HG03139 (cell line): ENCODE measurements around the gene DPP9.

Source experiments
- ATAC-seq: cut with Tn5 transposase; IDR thresholded peaks from one replicate; pipeline ENCODE4 v1.9.1; 2021; ENCODE audit not compliant: unreplicated experiment

Gene DPP9

DNA sequence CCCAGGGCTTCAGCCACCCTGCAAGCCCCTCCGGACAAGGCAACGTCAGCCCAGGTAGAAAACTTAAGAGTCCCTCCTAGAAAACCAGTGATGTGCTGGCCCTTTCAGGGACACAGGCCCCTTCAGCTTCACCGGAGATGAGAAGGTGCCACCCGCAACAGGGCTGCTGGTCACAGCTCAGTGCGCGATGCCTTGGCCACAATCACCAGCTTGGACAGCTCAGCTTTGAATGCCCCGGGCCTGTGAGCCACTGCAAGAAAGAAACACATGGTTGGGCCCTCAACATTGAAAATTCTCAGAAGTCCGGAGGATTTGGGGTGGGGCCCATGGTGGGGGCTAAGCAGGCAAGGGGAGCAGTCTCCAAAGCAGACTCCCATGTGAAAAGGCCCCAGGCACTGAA is 65.8 kb downstream of the DPP9 start:
- ATAC-seq = no peak

DNA sequence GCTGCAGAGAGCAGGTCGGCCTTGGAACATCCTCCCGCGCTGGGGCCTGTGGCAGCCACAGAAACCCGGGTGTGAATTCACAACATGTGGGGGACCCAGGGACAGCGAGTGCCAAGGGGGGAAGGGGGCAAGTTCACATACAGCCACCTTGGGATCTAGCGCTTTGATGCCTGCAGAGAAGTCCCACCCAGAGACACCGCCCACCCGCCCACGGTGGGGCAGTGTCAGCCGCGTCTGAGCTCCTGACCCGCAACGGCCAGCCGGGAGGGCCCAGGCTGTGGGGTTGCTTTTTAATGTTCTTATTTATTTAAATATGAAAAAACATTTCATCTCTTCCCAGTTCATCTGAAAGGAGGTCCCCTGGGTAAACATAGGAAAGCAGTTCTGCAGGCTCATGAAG is 66.4 kb downstream of the DPP9 start:
- no peak for ATAC-seq

DNA sequence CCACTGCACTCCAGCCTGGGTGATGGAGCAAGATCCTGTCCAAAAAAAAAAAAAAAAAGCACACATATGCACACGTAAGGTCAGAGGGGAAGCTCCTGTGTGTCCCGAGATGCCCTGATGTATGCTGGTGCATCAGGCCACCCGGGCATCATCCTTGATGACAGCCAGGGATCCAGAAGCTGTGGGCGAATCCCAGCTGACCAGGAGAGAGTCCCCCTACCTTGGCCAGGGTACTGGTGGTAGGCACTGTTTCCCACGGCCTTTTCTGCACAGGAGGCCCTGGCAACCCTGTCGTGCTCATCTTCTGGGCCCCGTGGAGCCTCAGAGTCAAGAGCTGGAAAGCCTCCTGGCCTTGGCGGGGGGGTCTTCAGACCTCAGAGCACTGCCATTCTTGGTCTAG is 67.5 kb downstream of the DPP9 start:
- no peak for ATAC-seq

DNA sequence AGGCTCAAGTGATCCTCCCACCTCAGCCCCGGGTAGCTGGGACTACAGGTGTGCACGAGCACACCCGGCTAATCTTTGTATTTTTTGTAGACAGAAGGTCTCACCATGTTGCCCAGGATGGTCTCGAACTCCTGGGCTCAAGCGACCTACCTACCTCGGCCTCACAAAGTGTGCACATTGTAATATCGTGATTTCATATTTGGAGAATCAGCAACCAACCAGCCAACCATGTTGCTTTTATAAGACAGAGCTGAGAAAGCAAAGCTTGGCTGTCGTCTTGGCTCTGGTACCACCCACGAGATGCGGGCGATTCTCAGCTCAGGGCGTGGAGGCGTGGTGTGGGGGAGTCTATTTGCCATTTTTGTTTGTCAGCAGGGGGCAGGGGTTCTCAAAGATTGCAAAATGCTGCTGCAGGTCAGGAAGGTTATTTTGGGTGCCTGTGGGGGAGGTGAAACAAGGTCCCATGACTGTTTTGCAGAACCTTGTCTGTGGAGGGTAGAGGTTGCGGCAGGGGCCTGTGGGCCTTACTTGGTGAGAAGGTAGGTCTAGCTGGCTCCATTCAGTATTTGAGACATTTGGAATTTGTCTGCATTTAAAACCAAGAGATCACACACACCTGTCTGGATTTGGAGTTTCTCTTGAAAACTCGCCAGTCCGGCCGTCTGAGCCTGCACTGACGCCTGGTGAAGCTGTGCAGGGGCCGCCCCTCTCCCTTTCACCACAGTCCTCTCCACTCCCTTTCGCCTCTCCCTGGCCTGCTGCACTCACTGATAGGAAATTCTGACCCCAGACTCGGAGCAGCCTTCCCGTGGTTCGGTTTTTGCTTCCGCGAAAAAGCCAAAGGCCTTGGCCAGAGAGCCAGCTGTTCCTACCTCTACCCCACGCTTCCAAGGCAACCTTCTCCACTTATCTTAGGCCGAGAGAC is 68.9 kb downstream of the DPP9 start:
- ATAC-seq = no peak

DNA sequence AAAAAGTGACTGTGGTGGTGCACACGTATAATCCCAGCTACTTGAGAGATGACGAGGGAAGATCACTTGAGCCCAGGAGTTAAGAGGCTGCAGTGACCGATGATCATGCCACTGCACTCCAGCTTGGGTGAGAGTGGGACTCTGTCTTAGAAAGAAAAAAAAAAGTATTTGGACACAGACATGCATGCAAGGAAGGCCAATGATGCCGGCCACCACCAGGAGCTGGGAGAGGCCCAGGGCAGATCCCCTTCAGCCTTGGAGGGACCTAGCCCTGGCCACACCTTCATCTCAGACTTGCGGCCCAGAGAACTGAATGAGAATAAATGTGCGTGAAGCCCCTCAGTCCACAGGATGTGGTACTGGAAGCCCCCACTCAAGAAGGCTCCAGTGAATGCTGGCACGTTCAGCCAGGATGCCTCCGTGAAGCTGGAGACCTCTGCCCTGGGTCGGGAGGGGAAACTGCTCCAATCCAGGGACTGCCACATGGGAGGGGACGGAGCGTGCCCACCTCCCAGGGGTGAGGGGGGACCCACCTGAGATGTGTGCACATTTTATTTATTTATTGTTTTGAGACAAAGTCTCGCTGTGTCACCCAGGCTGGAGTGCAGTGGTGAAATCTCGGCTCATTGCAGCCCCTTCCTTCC is 69.7 kb downstream of the DPP9 start:
- ATAC-seq = no peak

DNA sequence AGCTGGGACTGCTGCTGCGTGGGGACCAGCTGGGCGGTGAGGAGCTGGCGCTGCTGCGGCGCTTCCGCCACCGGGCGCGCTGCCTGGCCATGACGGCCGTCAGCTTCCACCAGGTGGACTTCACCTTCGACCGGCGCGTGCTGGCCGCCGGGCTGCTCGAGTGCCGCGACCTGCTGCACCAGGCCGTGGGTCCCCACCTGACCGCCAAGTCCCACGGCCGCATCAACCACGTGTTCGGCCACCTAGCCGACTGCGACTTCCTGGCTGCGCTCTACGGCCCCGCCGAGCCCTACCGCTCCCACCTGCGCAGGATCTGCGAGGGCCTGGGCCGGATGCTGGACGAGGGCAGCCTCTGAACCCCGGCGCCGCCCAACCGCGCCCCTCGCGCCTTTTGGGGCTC is 71.6 kb downstream of the DPP9 start:
- no peak for ATAC-seq

DNA sequence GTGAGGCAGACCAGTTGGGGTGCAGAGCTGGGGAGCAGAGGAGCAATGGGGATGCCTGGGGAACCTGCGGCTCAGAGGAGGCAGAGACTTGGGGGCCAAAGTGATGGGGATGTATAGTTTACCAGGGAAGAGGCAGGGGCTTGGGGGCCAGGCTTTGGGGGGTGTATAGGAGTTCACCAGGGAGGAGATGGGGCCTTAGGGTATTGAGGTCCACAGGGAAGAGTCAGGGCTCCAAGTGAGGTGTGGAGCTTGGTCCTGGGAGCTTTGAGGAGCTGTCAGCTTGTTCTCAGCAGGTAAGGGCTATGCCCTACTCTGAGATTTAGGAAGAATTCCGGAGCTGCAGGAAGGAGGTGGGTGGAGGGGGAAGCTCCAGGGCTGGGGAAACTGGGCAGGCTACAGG is 73.5 kb downstream of the DPP9 start:
- ATAC-seq = no peak

DNA sequence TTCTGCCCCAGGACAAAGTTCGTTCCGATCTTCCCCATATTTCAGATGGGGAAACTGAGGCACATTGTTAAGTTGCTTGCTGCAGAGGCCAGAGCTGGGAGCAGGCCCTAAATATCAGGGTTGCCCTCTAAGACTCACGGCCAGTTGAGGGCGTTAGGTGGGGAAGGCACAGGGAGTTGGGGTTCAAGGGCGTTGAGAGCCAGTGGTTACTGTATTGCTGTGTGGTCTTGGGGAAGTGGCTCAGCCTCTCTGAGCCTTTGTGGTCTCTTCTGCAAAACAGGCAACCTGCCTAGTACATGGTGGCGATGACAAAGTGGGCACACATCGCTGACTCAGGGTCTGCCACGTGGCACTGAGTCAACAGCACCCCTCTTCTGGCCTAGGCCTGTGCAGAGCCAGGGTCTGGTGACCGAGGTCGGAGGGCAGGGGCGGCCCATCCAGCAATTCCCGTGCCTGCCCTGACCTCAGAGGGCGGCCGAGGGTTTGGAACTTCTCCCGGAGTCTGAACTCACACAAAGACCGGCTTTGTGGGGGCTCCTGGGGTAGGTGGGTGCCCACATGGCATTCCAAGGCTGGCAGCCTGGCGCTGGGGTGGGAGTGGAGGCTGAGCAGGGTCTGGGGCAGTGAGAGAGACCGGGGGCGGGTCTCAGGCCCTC is 74.1 kb downstream of the DPP9 start:
- ATAC-seq = no peak

DNA sequence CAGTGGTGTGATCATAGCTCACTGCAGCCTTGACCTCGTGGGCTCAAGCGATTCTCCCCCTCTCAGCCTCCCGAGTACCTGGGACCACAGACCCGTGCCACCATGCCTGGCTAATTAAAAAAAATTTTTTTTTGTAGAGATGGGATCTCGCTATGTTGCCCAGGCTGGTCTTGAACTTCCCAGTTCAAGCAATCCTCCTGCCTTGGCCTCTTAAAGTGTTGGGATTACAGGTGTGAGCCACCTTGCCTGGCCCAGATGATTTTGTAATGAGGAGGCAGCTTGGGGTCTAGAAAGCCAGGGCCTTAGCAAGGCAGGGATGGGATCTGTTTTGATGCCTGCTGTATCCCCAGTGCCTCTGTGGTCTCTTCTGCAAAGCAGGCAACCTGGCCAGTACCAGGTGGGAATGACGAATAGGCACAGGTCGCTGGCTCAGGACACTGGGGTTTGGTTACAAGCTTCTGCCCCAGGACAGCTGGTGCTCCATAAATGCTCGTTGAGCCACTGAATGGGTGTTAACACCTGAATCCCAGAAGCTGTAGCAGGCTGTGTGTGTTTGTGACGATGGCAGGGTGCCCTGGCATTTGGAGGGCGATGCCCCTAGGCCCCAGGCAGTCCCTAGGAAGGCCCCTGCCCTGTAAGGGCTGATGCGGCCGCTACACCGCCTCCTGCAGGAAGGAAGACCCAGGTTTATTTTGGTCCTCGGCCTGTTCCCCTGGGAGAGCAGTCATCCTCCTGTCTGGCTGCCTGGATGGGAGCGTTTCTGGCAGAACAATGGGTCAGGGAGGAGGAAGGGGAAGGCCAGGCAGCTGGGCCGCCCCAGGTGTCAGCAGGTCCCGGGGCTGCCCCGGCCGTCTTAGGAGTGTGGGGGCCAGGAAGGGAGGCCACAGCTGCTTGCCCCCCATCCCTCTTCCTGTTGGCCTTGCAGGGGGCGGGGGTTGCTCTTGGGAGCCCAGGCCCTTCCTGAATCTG is 75.7 kb downstream of the DPP9 start:
- no peak for ATAC-seq

DNA sequence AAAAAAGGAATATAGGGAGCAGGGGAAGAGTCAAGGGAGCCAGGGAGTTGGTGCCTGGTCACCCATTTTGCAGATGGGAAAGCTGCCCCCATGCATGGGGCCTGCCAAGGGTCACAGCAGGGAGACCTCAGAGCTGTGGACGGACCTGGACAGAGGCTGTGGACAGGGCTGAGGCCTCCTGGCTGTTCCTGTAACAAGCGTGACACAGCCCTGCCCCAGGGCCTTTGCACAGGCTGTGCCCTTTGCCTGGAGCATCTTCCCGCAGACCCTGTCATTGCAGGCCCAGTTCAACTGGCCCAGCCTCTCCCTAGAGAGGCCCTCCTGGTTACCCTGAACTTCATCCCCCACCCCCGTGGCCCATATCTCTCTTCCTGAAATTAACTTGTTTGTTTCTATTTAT is 77.9 kb downstream of the DPP9 start:
- no peak for ATAC-seq

DNA sequence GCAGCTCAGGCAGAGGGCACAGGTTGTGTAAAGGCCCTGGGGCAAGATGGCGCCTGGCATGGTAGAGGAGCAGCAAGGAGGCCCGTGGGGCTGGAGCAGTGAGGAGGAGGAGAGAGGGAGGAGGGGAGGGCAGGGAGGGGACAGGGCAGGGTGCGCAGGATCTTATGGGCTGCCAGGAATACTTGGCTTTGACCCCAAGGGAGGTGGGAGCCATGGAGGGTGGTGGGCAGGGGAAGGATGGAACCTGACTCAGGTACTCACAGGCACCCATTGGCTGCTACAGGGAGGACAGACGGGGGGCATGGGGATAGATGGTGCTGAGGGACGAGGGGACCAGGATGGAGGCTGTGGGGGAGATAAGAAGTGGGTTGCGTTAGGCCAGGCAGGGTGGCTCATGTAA is 81.0 kb downstream of the DPP9 start:
- ATAC-seq = no peak

DNA sequence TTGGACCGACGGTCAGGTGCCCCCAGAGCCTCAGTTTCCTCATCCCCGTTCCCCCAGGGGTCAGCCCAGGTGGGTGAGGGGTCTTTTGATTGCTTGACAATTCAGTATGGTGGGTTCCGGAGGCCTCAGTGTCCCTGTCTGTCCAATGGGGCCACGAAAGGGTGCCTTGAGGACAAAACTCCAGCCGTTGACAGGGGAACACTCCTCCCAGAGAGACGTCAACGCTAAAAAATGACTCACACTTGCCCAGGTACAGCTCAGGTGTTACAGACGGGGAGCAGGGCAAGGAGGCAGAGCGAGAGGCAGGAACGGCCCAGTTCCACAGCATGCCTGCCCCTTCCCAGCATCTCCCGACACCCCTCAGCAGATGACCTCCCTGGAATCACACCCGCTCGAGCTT is 82.5 kb downstream of the DPP9 start:
- no peak for ATAC-seq

DNA sequence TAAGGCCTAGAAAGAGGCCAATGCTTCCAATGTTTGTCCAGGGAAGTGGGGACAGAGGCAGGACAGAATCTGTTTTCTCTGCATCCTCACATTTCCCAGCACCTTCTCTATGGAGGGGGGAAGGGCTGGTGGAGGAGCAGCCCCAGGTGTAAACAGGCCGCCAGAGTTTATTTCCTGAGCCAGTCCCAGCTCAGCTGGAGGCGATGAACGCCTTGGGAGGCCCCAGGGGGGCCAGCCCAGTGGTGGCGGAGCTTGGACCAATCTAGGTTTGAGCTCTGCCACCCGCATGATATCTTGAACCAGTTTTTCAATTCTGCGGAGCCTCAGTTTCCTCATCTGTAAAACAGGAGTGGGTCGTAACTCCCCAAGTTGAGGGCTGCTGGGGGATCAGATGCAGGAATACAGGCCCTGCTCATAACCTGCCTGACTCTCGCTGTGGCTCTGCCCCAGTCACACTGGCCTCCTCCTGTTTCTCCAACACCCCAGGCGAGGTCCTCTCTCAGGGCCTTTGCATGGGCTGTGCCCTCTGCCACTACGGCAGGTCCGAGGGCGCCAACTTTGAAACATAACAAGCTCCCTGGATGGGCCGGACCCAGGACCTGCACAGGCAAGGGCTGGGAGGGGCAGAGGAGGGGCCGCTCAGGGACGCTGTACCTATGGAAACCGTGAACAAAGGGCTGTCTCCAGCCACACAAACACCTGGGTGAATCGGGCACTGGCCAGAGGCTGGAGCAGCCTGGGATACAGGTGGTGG is 83.2 kb downstream of the DPP9 start:
- no peak for ATAC-seq

DNA sequence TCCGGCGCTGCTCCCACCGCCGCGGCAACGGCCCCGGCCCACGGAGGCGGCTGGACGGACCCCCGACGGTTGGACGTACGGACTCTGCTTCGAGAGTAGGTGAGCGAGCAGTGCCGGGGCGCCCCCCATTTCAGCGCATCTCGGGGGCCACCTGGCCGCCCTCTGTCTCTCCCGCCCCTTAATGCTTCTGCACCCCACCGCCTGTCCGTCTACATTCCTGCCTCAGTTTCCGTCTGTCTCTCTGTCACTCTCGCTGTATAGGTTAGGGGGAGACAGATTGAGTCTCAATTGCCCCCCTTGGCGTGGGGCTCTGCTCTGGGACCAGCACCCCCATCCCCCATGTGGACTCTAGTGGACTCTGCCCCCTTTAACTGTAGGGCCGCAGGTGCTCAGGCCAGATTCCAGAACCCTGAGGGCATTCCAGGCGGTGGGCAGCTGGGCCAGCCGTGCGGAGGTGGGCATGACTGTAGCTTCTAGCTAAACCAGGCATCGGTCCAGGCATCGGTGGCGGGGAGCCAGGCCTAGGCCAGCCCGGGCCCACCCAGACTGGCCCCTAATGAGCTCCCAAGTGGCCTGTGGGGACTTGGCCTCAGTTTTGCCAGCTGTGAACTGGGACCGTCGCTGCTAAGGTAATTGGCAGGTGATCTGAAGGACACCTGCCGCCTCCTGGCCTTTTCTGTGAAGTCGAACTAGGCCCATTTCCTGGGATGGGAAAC is 84.0 kb downstream of the DPP9 start:
- peak; percentile 14 for ATAC-seq

DNA sequence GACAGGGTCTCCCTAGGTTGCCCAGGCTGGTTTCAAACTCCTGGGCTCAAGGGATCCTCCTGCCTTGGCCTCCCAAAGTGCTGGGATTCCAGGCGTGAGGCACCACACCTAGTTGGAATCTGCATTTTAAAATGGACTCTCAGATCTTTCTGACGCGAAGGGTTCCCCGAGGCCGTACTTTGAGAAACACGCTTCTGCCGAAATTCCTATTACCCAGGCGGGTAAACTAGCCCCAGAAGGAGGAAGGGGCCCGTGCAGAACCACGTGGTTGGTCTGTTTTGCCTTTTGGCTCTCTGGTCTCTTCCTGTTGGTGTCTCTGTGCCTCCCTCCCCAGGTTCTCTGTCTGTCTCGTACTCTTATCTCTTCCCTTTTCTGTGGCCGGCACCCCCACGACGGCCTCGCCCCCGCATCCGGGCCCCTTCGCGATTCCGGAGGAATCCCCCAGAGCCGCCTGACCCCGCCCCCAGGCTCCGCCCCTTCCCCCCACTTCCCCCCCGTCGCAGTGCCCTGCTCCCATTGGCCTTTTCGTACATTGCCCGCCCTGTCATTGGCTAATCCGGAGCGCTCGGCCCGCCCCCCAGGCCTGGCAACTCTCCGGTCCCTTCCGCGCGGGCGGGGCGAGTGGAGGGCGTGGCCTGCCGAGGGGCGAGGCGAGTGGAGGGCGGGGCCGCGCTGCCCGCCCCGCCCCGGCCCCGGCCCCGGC is 84.7 kb downstream of the DPP9 start, which contains the start of gene TNFAIP8L1:
TSS of gene TNFAIP8L1 (plus strand) at position 689 of the 703 bp plus-strand sequence. CDS start 12,354 bp downstream, outside the sequence.
- peak; percentile 80 for ATAC-seq

DNA sequence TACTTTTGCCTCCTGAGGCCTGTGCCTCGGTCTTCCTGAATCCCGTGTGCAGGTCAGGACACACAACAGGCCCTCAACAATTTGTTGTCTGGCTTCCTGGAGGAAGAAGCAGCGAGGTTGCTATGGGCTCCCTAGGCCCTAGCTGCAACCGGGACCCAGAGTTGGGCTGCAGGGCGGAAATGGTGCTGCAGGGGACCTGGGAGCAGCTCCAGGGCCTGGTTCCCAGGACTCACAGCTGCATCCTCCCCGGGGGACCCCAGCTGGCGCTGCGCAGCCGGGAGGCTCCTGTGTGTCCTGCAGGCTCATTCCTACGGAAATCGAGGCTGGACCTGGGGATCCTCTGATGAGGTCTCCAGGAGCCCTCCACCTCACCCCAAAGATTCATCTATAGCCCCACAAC is 85.3 kb downstream of the DPP9 start:
- ATAC-seq = no peak

DNA sequence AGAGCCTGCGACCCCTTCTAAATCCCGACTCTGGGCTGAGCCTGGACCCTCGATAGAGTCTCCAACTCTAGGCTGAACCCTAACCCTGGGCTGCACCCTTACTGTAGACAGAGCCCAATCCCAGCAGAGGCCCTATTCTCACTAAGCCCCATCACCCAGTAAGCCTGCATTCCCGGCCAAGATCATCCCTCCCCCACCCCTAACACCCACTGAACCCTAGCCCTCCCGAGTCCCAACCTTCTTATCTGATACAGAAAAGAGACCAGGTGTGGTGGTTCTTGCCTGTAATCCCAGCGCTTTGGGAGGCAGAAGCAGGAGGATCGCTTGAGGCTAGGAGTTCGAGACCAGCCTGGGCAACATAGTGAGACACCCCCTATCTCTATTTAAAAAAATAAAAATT is 86.9 kb downstream of the DPP9 start:
- ATAC-seq = no peak

DNA sequence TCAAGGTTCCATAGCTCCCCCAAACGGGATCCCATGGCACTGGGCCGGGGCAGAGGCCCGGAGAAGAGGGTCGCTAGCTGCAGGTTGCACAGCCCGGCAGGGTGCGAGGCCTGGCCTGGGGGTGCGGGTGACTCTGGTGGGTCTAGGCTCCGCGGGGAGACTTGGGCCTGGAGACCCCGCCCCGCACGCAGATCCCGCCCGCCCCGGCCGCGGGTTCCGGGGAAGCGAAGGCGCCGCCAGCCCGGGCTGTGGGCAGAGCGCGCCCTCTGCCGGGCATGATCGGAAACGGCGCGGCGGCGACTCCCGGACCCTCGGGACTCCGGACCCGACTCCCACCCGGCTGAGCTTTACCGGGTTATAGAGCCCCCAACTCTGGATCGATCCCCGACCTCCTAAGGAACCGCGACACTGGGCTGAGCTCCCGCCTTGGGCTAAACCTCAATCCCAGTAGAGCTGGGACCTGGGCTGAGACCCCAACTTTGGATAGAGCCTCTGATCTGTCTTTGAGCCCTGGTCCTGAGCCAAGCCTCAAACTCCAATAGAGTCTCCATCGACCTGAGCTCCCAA is 87.4 kb downstream of the DPP9 start:
- ATAC-seq = no peak
